ENCODE measurements around the gene CEACAM1.
A peak's percentile ranks its signal among the peaks of the same experiment; 100 is the strongest.
"Not testable (repeated sequence)": the region's sequence is repeated elsewhere in the genome, so short reads cannot be mapped to it uniquely, and the experiment has no call there.

CEACAM1 gene

DNA sequence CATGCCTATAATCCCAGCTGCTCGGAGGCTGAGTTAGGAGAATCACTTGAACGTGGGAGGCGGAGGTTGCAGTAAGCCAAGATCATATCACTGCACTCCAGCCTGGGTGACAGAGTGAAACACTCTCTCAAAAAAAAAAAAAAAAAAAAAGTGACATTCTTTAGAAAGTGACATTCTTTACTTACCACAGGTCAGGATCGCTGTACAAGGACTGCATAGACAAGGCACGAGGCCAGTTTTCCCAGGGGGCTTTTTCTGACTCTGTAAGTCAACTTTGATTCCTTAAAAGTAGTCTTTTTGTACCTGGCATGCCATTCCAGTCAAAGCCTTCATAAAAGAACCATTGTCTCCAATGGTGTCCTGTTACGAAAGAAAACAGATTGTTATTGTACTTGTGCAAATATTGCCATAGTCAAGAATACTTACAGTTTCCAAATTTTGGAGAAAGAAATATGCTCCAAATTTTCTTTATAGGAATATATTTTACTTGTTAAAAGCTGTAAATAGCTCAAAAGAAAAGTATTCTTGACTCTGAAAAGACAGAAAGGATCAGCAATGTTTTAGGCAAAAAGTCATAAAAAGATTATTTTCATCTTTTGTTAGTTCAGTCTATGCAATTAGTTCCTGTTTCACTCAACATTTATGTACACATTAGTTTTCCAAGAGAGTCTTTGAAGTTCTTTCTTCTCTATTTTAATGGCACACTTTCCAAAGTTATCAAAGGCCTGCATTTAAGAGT, 39.3 kb downstream of the CEACAM1 start:
- Histone ChIP-seq H3K27ac (ENCODE audit: low read depth, low read length) (no peak overlapping the region), H3K9ac (ENCODE audit: low read depth, low read length) (no peak overlapping the region), H3K4me3 (ENCODE audit: low read depth, low read length) (no peak overlapping the region), H3K9me3 (ENCODE audit: control insufficient read depth, insufficient read depth, low read length) (no peaks in the 10 kb centered on the region), H3K36me3 (ENCODE audit: control insufficient read depth, insufficient read depth, low read length) (no peaks in the 10 kb centered on the region), H3K4me1 (ENCODE audit: control insufficient read depth, insufficient read depth, low read length) (0 out of 2 replicates have a peak, but pooled peaks cover 4% of the 10 kb centered on the region), H3K27me3 (ENCODE audit: control insufficient read depth, insufficient read depth, low read length) (no peaks in the 10 kb centered on the region)

DNA sequence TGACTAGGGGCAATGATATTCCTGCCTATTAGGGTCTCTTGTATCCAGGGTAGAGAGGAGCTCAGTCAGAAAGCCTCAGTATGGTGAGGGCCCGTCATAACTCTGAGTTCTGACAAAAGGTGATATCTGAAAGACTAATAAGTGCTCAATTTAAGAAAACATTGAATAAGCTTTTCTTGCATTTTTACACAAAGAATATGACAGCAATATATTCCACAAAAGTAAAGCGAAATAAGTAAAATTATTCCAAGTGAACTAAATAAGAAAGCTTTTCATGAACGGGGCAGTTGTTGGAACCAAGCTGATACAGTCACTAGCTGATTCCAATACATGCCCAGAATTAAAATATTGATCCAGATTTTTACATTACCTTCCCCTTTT, 40.5 kb downstream of the CEACAM1 start:
- H3K27ac ChIP-seq (ENCODE audit: low read depth, low read length): no peak overlapping the region
- no peaks in the 10 kb centered on the region for H3K36me3 ChIP-seq (ENCODE audit: control insufficient read depth, insufficient read depth, low read length)
- H3K9me3 ChIP-seq (ENCODE audit: control insufficient read depth, insufficient read depth, low read length): no peaks in the 10 kb centered on the region
- no peak overlapping the region for H3K9ac ChIP-seq (ENCODE audit: low read depth, low read length)
- 0 out of 2 replicates have a peak, but pooled peaks cover 4% of the 10 kb centered on the region for H3K4me1 ChIP-seq (ENCODE audit: control insufficient read depth, insufficient read depth, low read length)
- H3K4me3 ChIP-seq (ENCODE audit: low read depth, low read length): no peak overlapping the region
- no peaks in the 10 kb centered on the region for H3K27me3 ChIP-seq (ENCODE audit: control insufficient read depth, insufficient read depth, low read length)

DNA sequence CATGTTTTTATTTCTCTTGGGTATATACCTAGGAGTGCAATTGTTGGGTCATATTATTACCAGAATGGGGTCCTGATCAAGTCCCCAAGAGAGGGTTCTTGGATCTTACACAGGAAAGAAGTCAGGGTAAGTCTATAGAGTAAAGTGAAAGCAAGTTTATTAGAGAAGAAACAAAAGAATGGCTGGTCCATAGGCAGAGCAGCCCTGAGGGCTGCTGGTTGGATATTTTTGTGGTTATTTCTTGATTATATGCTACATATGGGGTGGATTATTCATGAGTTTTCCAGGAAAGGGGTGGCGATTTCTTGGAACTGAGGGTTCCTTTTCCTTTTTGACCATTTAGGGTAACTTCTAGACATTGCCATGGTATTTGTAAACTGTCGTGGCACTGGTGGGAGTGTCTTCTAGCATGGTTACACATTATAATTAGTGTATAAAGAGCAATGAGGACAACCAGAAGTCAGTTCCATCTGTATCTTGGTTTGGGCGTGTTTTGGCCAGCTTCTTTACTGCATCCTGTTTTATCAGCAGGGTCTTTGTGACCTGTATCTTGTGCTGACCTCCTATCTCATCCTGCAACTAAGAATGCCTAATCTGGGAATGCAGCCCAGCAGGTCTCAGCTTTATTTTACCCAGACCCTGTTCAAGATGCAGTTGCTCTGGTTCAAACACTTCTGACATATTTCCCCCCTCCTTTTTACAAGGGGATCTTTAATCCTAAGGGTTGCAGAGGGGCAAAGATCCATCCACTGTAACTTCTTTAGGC, 41.1 kb downstream of the CEACAM1 start:
- no peaks in the 10 kb centered on the region for H3K9me3 ChIP-seq (ENCODE audit: control insufficient read depth, insufficient read depth, low read length)
- H3K27ac ChIP-seq (ENCODE audit: low read depth, low read length): no peak overlapping the region
- no peak overlapping the region for H3K9ac ChIP-seq (ENCODE audit: low read depth, low read length)
- 0 out of 2 replicates have a peak, but pooled peaks cover 4% of the 10 kb centered on the region for H3K4me1 ChIP-seq (ENCODE audit: control insufficient read depth, insufficient read depth, low read length)
- no peaks in the 10 kb centered on the region for H3K27me3 ChIP-seq (ENCODE audit: control insufficient read depth, insufficient read depth, low read length)
- no peaks in the 10 kb centered on the region for H3K36me3 ChIP-seq (ENCODE audit: control insufficient read depth, insufficient read depth, low read length)
- no peak overlapping the region for H3K4me3 ChIP-seq (ENCODE audit: low read depth, low read length)

DNA sequence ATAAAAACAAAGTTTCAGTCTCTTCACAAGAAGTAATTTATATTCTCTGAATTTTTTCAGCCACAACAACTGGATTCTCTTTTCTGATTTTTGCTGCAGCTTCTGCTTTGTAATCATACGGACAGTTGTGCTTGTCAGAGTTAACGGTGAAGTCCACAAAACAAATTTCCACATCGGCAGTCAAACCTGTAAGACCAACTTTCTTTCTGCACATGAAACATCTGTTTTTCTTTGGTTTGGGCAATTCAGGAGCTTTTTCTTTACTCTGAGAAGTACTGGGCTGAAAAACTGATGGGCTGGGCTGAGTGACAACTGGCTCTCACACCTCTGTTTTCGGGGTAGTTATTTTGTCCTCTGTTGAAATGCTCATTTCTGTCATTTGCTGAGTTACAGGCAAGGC, 43.2 kb downstream of the CEACAM1 start:
- H3K9ac ChIP-seq (ENCODE audit: low read depth, low read length); H3K27me3 ChIP-seq (ENCODE audit: control insufficient read depth, insufficient read depth, low read length); H3K4me3 ChIP-seq (ENCODE audit: low read depth, low read length); H3K27ac ChIP-seq (ENCODE audit: low read depth, low read length); H3K36me3 ChIP-seq (ENCODE audit: control insufficient read depth, insufficient read depth, low read length); H3K9me3 ChIP-seq (ENCODE audit: control insufficient read depth, insufficient read depth, low read length); H3K4me1 ChIP-seq (ENCODE audit: control insufficient read depth, insufficient read depth, low read length): not testable (repeated sequence)

DNA sequence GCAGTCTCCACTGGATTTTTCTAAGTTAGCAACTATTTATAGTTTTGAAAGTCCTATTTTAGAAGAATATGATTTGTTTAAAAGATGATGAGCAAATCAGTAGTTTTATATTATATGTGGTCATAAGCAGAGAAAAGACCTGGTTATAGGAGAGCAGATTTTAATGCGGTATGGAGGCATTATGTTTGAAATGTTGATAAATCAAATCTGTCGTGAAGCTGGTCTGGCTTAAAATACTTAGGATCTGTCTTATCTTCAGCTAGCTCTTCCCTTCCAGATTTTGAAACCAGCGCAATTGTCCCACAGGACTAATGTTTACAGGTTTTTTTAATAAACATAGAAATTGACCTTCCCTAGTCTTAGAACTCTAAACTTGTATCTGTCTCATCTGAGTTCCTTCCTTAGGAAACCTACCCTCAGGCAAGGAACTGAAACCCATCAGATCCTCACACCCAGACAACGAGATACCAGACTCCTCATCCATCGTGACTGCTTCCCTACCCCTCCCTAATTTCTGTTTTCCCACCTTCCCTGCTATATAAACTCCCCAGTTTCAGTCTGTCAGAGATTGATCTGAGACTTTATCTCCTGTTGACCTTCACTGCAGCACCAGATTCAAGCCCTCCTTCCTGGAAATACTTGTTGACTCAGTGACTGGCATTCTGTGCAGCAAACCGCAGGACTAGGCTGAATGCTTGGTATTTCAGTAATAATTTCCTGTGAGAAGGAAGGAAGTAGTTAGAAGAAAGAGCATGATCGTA, 47.8 kb downstream of the CEACAM1 start:
- peaks cover 10% of the 10 kb centered on the region for H3K4me1 ChIP-seq (ENCODE audit: control insufficient read depth, insufficient read depth, low read length)
- no peak overlapping the region for H3K4me3 ChIP-seq (ENCODE audit: low read depth, low read length)
- H3K27ac ChIP-seq (ENCODE audit: low read depth, low read length): no peak overlapping the region
- H3K36me3 ChIP-seq (ENCODE audit: control insufficient read depth, insufficient read depth, low read length): no peaks in the 10 kb centered on the region
- H3K9ac ChIP-seq (ENCODE audit: low read depth, low read length): no peak overlapping the region
- H3K9me3 ChIP-seq (ENCODE audit: control insufficient read depth, insufficient read depth, low read length): no peaks in the 10 kb centered on the region
- no peaks in the 10 kb centered on the region for H3K27me3 ChIP-seq (ENCODE audit: control insufficient read depth, insufficient read depth, low read length)

DNA sequence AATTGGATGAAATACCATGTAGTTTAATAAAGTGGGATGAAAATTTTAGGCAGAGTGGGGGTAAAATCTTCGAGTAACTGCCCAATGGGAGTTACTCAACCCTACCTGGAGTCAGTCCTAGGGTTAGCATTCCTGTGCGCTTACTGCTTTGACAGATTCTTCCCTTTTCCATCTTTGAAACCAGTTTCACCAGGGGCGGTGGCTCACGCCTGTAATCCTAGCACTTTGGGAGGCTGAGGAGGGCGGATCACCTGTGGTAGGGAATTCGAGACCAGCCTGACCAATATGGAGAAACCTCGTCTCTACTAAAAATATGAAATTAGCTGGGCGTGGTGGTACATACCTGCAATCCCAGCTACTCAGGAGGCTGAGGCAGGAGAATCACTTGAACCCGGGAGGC, 48.5 kb downstream of the CEACAM1 start:
- Histone ChIP-seq H3K36me3 (ENCODE audit: control insufficient read depth, insufficient read depth, low read length) (no peaks in the 10 kb centered on the region), H3K27ac (ENCODE audit: low read depth, low read length) (no peak overlapping the region), H3K4me3 (ENCODE audit: low read depth, low read length) (no peak overlapping the region), H3K27me3 (ENCODE audit: control insufficient read depth, insufficient read depth, low read length) (no peaks in the 10 kb centered on the region), H3K9ac (ENCODE audit: low read depth, low read length) (no peak overlapping the region), H3K4me1 (ENCODE audit: control insufficient read depth, insufficient read depth, low read length) (peaks cover 15% of the 10 kb centered on the region), H3K9me3 (ENCODE audit: control insufficient read depth, insufficient read depth, low read length) (no peaks in the 10 kb centered on the region)

DNA sequence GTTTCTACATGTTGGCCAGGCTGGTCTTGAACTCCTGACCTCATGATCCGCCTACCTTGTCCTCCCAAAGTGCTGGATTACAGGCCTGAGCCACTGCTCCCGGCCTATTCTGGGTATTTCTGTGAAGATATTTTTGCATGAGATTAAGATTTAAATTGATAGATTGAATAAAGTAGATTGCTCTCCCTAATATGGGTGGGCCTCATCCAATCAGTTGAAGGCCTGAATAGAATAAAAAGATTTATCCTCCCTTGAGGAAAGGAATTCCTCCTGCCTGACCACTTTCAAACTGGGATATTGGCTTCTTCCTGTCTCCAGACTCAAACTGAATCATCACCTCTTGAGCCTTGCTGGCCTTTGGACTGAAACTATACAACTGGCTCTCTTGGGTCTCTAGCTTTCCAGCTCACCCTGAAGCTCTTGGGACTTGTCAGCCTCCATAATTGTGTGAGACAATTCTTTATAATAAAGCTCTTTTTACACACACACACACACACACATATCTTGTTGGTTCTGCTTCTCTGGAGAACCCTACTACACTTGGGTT, 49.4 kb downstream of the CEACAM1 start:
- Histone ChIP-seq H3K4me3 (ENCODE audit: low read depth, low read length) (no peak overlapping the region), H3K9me3 (ENCODE audit: control insufficient read depth, insufficient read depth, low read length) (no peaks in the 10 kb centered on the region), H3K4me1 (ENCODE audit: control insufficient read depth, insufficient read depth, low read length) (peaks cover 23% of the 10 kb centered on the region), H3K27ac (ENCODE audit: low read depth, low read length) (no peak overlapping the region), H3K27me3 (ENCODE audit: control insufficient read depth, insufficient read depth, low read length) (no peaks in the 10 kb centered on the region), H3K36me3 (ENCODE audit: control insufficient read depth, insufficient read depth, low read length) (no peaks in the 10 kb centered on the region), H3K9ac (ENCODE audit: low read depth, low read length) (no peak overlapping the region)

DNA sequence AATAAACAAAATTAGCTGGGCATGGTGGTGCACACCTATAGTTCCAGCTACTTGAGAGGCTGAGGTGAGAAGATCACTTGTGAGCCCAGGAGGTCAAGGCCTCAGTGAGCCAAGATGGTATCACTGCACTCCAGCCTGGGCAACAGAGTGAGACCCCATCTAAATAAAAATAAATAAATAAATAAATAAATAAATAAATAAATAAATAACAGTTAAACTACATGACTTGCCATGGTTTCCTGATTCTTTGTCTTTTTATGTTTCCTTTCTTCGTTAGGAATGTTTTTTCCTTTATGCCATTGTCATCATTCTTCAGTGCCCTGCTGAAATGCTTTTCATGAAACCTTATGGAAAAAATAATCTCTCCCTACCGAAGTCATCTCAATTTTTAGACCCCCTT, 50.3 kb downstream of the CEACAM1 start:
- Histone ChIP-seq H3K9ac (ENCODE audit: low read depth, low read length) (no peak overlapping the region), H3K27ac (ENCODE audit: low read depth, low read length) (no peak overlapping the region), H3K9me3 (ENCODE audit: control insufficient read depth, insufficient read depth, low read length) (no peaks in the 10 kb centered on the region), H3K27me3 (ENCODE audit: control insufficient read depth, insufficient read depth, low read length) (no peaks in the 10 kb centered on the region), H3K4me1 (ENCODE audit: control insufficient read depth, insufficient read depth, low read length) (peaks cover 27% of the 10 kb centered on the region), H3K36me3 (ENCODE audit: control insufficient read depth, insufficient read depth, low read length) (no peaks in the 10 kb centered on the region), H3K4me3 (ENCODE audit: low read depth, low read length) (no peak overlapping the region)

DNA sequence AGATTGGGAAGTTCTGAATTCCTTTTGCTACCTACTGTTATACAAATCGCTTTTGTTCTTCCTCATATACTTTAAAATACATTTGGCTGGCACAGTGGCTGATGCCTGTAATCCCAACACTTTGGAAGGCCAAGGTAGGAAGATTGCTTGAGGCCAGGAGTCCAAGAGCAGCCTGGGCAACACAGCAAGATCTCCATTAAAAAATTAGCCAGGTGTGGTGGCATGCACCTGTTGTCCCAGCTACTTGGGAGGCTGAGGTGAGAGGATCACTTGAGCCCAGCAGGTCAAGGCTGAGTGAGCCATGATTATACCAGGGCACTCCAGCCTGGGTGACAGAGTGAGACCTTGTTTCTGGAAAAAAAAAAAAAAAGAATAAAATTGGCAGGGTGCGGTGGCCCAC, 51.2 kb downstream of the CEACAM1 start:
- Histone ChIP-seq H3K4me3 (ENCODE audit: low read depth, low read length) (no peak overlapping the region), H3K27ac (ENCODE audit: low read depth, low read length) (peak overlapping the region; percentile 63)

DNA sequence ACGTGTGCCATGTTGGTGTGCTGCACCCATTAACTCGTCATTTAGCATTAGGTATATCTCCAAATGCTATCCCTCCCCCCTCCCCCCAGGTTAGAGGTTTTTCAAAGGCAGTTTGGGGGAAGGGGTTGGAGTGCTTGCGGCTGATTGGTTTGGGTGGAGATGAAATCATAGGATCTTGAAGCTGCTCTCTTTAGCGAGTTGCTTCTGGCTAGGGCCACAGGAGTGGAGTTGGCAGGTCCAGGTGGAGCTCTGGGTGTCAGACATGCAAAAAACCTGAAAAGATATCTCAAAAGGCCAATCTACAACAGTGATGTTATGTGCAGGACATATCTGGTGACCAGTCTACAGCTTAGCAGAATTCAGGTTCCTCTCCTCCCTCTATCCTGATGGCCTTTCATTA, 52.9 kb downstream of the CEACAM1 start:
- Histone ChIP-seq H3K9me3 (ENCODE audit: control insufficient read depth, insufficient read depth, low read length) (no peaks in the 10 kb centered on the region), H3K4me3 (ENCODE audit: low read depth, low read length) (no peak overlapping the region), H3K27ac (ENCODE audit: low read depth, low read length) (peak overlapping the region; percentile 66), H3K9ac (ENCODE audit: low read depth, low read length) (no peak overlapping the region), H3K36me3 (ENCODE audit: control insufficient read depth, insufficient read depth, low read length) (no peaks in the 10 kb centered on the region), H3K27me3 (ENCODE audit: control insufficient read depth, insufficient read depth, low read length) (no peaks in the 10 kb centered on the region), H3K4me1 (ENCODE audit: control insufficient read depth, insufficient read depth, low read length) (peaks cover 48% of the 10 kb centered on the region)

More for the DNA sequence above, 51.2 kb downstream of the CEACAM1 start:
- Histone ChIP-seq H3K36me3 (ENCODE audit: control insufficient read depth, insufficient read depth, low read length) (no peaks in the 10 kb centered on the region), H3K9ac (ENCODE audit: low read depth, low read length) (no peak overlapping the region), H3K27me3 (ENCODE audit: control insufficient read depth, insufficient read depth, low read length) (no peaks in the 10 kb centered on the region), H3K4me1 (ENCODE audit: control insufficient read depth, insufficient read depth, low read length) (peaks cover 35% of the 10 kb centered on the region), H3K9me3 (ENCODE audit: control insufficient read depth, insufficient read depth, low read length) (no peaks in the 10 kb centered on the region)

Measured in HUES48 (cell line).